Stimulated activated CD8-positive, alpha-beta memory T cell treated with anti-CD3 and anti-CD28 coated beads, Interleukin-7, amount 100 ng/mL, for 4 hours (primary cell): ENCODE results near the gene PRDM10.
A peak's percentile ranks its signal among the peaks of the same experiment; 100 is the strongest.
"Not testable (repeated sequence)": the region's sequence is repeated elsewhere in the genome, so short reads cannot be mapped to it uniquely, and the experiment has no call there.

Experiments
- DNase-seq, 2 donors: peaks; one replicate each; pipeline ENCODE4 v3.0.0-alpha.2; 2020; ENCODE audit warnings: low read depth in 2 of 2

The PRDM10 gene

GRCh38 chr11:130002352-130002845 is at the start of gene PRDM10:
Gene PRDM10 (minus strand): TSS chr11:130002835. CDS start chr11:129960964, 41,871 bp downstream.
- DNase-seq = peak; percentile 77 to 89

- DNase-seq = no peak
Measured at GRCh38 chr11:130051082-130051481, 48.4 kb upstream of the PRDM10 start.

- DNase-seq = no peak
Measured at GRCh38 chr11:130050257-130050656, 47.6 kb upstream of the PRDM10 start.

- no peak for DNase-seq
Measured at GRCh38 chr11:130049328-130049771, 46.7 kb upstream of the PRDM10 start.

- DNase-seq = no peak
Measured at GRCh38 chr11:130047141-130047540, 44.5 kb upstream of the PRDM10 start.

- no peak for DNase-seq
Measured at GRCh38 chr11:130043575-130043974, 40.9 kb upstream of the PRDM10 start.

- no peak for DNase-seq
Measured at GRCh38 chr11:130042093-130042591, 39.5 kb upstream of the PRDM10 start.

- DNase-seq = no peak
Measured at GRCh38 chr11:130040281-130040940, 37.8 kb upstream of the PRDM10 start.

- DNase-seq = no peak
Measured at GRCh38 chr11:130037881-130038585, 35.4 kb upstream of the PRDM10 start.

GRCh38 chr11:130037058-130037457 is 34.4 kb upstream of the PRDM10 start:
- DNase-seq = no peak

- no peak for DNase-seq
Measured at GRCh38 chr11:130034236-130034635, 31.6 kb upstream of the PRDM10 start.

- DNase-seq = no peak
Measured at GRCh38 chr11:130032931-130033330, 30.3 kb upstream of the PRDM10 start.

- DNase-seq = no peak
Measured at GRCh38 chr11:130031945-130032344, 29.3 kb upstream of the PRDM10 start.

- no peak for DNase-seq
Measured at GRCh38 chr11:130031056-130031455, 28.4 kb upstream of the PRDM10 start.

- DNase-seq = no peak
Measured at GRCh38 chr11:130029137-130029536, 26.5 kb upstream of the PRDM10 start.

- DNase-seq = no peak
Measured at GRCh38 chr11:130025371-130025770, 22.7 kb upstream of the PRDM10 start.

- DNase-seq = no peak
Measured at GRCh38 chr11:130024361-130024760, 21.7 kb upstream of the PRDM10 start.

- no peak for DNase-seq
Measured at GRCh38 chr11:130023204-130023603, 20.6 kb upstream of the PRDM10 start.

GRCh38 chr11:130022799-130023198 is 20.2 kb upstream of the PRDM10 start:
- DNase-seq = no peak

GRCh38 chr11:130021606-130022005 is 19.0 kb upstream of the PRDM10 start:
- not testable (repeated sequence) for DNase-seq

- DNase-seq = no peak
Measured at GRCh38 chr11:130020323-130020722, 17.7 kb upstream of the PRDM10 start.

- DNase-seq = not testable (repeated sequence)
Measured at GRCh38 chr11:130015846-130016245, 13.2 kb upstream of the PRDM10 start.

GRCh38 chr11:130008326-130008725 is 5.7 kb upstream of the PRDM10 start:
- no peak for DNase-seq
